Trophoblast cell (in vitro differentiated cells and primary cell): ENCODE data around the gene SCAMP5.

ENCODE experiments used
- DNase-seq, 2 donors: peaks; one replicate each; pipeline ENCODE4 v3.0.0-alpha.2; 2016
- H2AFZ ChIP-seq: 2 replicates; pipeline ENCODE4 v1.6.1; 2013; ENCODE audit warnings: low read length, moderate library complexity, mild to moderate bottlenecking; ENCODE audit not compliant: insufficient read depth, poor library complexity
- H2AK5ac ChIP-seq: 2 replicates; pipeline ENCODE4 v1.6.1; 2013; ENCODE audit warnings: mild to moderate bottlenecking, low read length
- H2BK120ac ChIP-seq: 2 replicates; pipeline ENCODE4 v1.6.1; 2013; ENCODE audit warnings: low read length, mild to moderate bottlenecking, moderate library complexity; ENCODE audit not compliant: insufficient read depth, poor library complexity
- H2BK12ac ChIP-seq: 2 replicates; pipeline ENCODE4 v1.6.1; 2013; ENCODE audit warnings: mild to moderate bottlenecking, low read length, moderate library complexity
- H2BK5ac ChIP-seq: 2 replicates; pipeline ENCODE4 v1.6.1; 2013; ENCODE audit warnings: low read length, low read depth, moderate library complexity, mild to moderate bottlenecking; ENCODE audit not compliant: poor library complexity
- H3K14ac ChIP-seq: 2 replicates; pipeline ENCODE4 v1.6.1; 2013; ENCODE audit warnings: mild to moderate bottlenecking, low read length
- H3K18ac ChIP-seq: 2 replicates; pipeline ENCODE4 v1.6.1; 2013; ENCODE audit warnings: mild to moderate bottlenecking, low read length
- H3K23ac ChIP-seq: 2 replicates; pipeline ENCODE4 v1.6.1; 2013; ENCODE audit warnings: low read length
- H3K27ac ChIP-seq: 2 replicates; pipeline ENCODE4 v1.5.1; 2013; ENCODE audit warnings: low read depth, mild to moderate bottlenecking, inconsistent platforms, low read length, moderate library complexity
- H3K27me3 ChIP-seq: 2 replicates; pipeline ENCODE4 v1.6.1; 2013; ENCODE audit warnings: inconsistent platforms, mild to moderate bottlenecking, low read length, moderate library complexity; ENCODE audit not compliant: insufficient read depth
- H3K36me3 ChIP-seq, 2 experiments: 1 replicate in 1 of 2; 2 replicates in 1 of 2; pipeline ENCODE4 v1.6.1; 2013; ENCODE audit warnings: low read length in 2 of 2, mild to moderate bottlenecking in 2 of 2, moderate library complexity in 1 of 2; ENCODE audit not compliant: insufficient read depth in 2 of 2, control insufficient read depth in 1 of 2
- H3K4ac ChIP-seq: 2 replicates; pipeline ENCODE4 v1.6.1; 2013; ENCODE audit warnings: low read depth, mild to moderate bottlenecking, low read length, moderate library complexity
- H3K4me1 ChIP-seq, 2 experiments: 1 replicate in 1 of 2; 2 replicates in 1 of 2; pipeline ENCODE4 v1.6.1; 2013; ENCODE audit warnings: low read length in 2 of 2, mild to moderate bottlenecking in 2 of 2, moderate library complexity in 1 of 2; ENCODE audit not compliant: insufficient read depth in 2 of 2, control insufficient read depth in 1 of 2
- H3K4me2 ChIP-seq: 2 replicates; pipeline ENCODE4 v1.6.1; 2013; ENCODE audit warnings: inconsistent platforms, mild to moderate bottlenecking, low read length, moderate library complexity
- H3K4me3 ChIP-seq: 2 replicates; pipeline ENCODE4 v1.5.1; 2013; ENCODE audit warnings: mild to moderate bottlenecking, low read depth, low read length, inconsistent platforms
- H3K79me1 ChIP-seq: one replicate; pipeline ENCODE4 v1.6.1; 2013; ENCODE audit warnings: low read length
- H3K79me2 ChIP-seq: 2 replicates; pipeline ENCODE4 v1.6.1; 2013; ENCODE audit warnings: low read length, mild to moderate bottlenecking; ENCODE audit not compliant: control insufficient read depth, insufficient read depth, poor library complexity
- H3K9ac ChIP-seq: 2 replicates; pipeline ENCODE4 v1.6.1; 2013; ENCODE audit warnings: mild to moderate bottlenecking, low read length
- H3K9me3 ChIP-seq: 2 replicates; pipeline ENCODE4 v1.6.1; 2013; ENCODE audit warnings: low read depth, mild to moderate bottlenecking, control low read depth, inconsistent platforms, low read length; ENCODE audit not compliant: insufficient read depth
- H4K12ac ChIP-seq: 2 replicates; pipeline ENCODE4 v1.6.1; 2013; ENCODE audit warnings: low read depth, mild to moderate bottlenecking, low read length, moderate library complexity
- H4K8ac ChIP-seq: 2 replicates; pipeline ENCODE4 v1.6.1; 2013; ENCODE audit warnings: low read depth, mild to moderate bottlenecking, low read length, moderate library complexity
- H4K91ac ChIP-seq: one replicate; pipeline ENCODE4 v1.6.1; 2013; ENCODE audit warnings: low read depth, mild to moderate bottlenecking, low read length, moderate library complexity
- WGBS: extraction: QIAGEN DNeasy Blood & Tissue Kit; methylation state at CpG from one replicate; pipeline ENCODE4 v1.1.7; 2013; ENCODE audit warnings: missing lambda C conversion rate; ENCODE audit not compliant: insufficient read length, insufficient coverage; ENCODE audit errors: extremely low coverage; 5-methylcytosine and 5-hydroxymethylcytosine counted together

The SCAMP5 gene

DNA sequence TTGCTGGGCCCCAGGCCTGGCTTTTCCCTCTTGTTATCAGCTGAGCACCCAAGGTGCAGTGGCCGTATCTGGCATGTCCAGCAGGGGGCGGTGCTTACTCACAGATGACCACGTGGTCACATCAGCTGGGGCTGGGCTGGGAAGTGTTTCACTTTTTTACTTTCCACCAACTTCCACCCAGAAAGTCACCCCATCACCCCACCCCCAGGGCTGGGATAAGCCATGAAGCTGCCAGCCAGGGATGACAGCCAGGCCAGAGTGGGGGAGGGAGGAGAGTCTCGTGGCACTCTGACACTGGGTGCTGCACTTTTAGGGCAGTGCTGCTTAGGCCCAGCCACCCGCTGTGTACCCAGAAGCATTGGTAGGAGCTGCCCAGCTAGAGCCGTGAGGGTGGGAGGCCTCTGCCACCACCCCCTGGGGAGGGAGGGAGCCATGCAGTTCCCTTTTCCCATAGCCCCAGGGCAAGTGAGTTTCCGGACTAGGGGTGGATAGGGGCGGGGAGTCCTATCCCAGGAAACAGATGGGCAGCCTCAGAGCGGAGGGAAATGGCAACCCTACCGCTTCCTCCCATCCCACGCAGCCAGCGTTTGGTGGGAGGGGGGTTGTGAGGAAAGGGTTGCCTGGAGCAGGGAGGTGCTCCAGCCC is 34.1 kb downstream of the SCAMP5 start:
- Histone ChIP-seq H3K23ac (no peak overlapping the region), H3K36me3 (peaks cover 4 to 6% of the 10 kb centered on the region in 2 experiments), H3K18ac (peak overlapping the region; percentile 69), H2BK12ac (peak overlapping the region; percentile 47), H3K4ac (peak overlapping the region; percentile 22), H3K9me3 (no peaks in the 10 kb centered on the region), H3K79me1 (peaks cover 8% of the 10 kb centered on the region), H3K9ac (no peak overlapping the region), H4K8ac (peak overlapping the region; percentile 66), H2AFZ (peak overlapping the region; percentile 50), H2BK120ac (no peak overlapping the region), H3K4me3 (no peak overlapping the region), H3K27ac (no peak overlapping the region), H3K14ac (peak overlapping the region; percentile 16), H3K79me2 (no peaks in the 10 kb centered on the region), H3K27me3 (no peaks in the 10 kb centered on the region), H2BK5ac (no peak overlapping the region), H4K91ac (peak overlapping the region; percentile 30), H4K12ac (no peak overlapping the region), H3K4me1 (peaks cover 7 to 14% of the 10 kb centered on the region in 2 experiments), H3K4me2 (no peak overlapping the region), H2AK5ac (peak overlapping the region; percentile 67)
- DNase-seq: peak; percentile 79 to 93
- no CpG with 5 or more reads among the region's 12 CpGs for WGBS

DNA sequence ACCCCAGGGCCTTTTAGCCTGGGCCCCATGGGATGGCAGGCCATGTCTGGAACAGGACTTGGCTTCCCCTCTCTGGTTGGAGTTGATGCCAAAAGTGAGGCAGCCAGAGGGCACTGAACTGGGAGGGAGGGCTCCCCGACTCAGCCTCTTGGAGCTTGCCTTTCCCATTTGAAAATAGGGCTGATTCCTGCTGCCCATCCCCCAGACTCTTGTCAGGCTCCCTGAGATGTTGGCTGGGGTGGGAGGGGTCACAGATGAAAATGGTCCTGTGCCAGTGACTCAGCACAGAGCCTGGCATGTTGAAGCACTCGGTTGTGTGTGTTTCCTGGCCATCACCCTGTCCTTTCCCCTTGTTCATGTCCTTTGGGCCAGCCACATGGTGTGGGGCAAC is 34.7 kb downstream of the SCAMP5 start:
- Histone ChIP-seq H3K14ac (no peak overlapping the region), H3K4me1 (peaks cover 8 to 15% of the 10 kb centered on the region in 2 experiments), H3K79me2 (no peaks in the 10 kb centered on the region), H2BK5ac (no peak overlapping the region), H3K27ac (no peak overlapping the region), H3K27me3 (no peaks in the 10 kb centered on the region), H3K23ac (no peak overlapping the region), H3K36me3 (peaks cover 4 to 6% of the 10 kb centered on the region in 2 experiments), H3K9ac (no peak overlapping the region), H3K4ac (no peak overlapping the region), H2BK120ac (no peak overlapping the region), H4K8ac (no peak overlapping the region), H4K12ac (no peak overlapping the region), H2BK12ac (peak overlapping the region; percentile 47), H3K4me2 (no peak overlapping the region), H3K9me3 (no peaks in the 10 kb centered on the region), H4K91ac (peak overlapping the region; percentile 30), H2AK5ac (peak overlapping the region; percentile 67), H2AFZ (no peak overlapping the region), H3K79me1 (peaks cover 11% of the 10 kb centered on the region), H3K18ac (peak overlapping the region; percentile 69), H3K4me3 (no peak overlapping the region)
- WGBS: no CpG with 5 or more reads among the region's 2 CpGs
- DNase-seq: peak in 1 of 2 donors; percentile 3

DNA sequence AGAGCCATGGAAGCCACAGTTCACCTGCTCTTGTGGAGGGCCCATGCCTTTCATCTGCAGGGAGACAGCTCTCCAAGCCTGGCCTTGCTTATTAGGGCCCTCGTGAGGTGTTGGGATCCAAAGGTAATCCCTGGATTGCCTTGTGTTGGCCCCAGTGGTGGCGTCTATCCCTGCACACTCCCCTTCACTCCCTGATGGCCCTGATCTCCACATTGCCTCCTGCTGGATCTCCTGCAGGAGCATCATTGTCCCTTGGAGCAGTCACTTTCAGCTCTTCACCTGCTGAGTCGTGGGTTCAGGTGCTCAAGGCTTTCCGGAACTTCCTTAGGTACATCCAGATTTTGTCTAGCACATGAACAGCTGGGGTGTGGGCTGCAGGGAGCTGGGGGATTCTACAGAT is 35.1 kb downstream of the SCAMP5 start:
- Histone ChIP-seq H4K8ac (no peak overlapping the region), H2BK12ac (no peak overlapping the region), H3K36me3 (peaks cover 4 to 6% of the 10 kb centered on the region in 2 experiments), H3K27me3 (no peaks in the 10 kb centered on the region), H2BK120ac (no peak overlapping the region), H2BK5ac (no peak overlapping the region), H2AK5ac (no peak overlapping the region), H3K4me2 (no peak overlapping the region), H4K91ac (no peak overlapping the region), H3K79me2 (no peaks in the 10 kb centered on the region), H3K9me3 (no peaks in the 10 kb centered on the region), H3K4ac (no peak overlapping the region), H3K18ac (peak overlapping the region; percentile 2), H4K12ac (no peak overlapping the region), H3K4me1 (peaks cover 11 to 19% of the 10 kb centered on the region in 2 experiments), H3K27ac (no peak overlapping the region), H3K4me3 (no peak overlapping the region), H3K14ac (no peak overlapping the region), H3K9ac (no peak overlapping the region), H2AFZ (no peak overlapping the region), H3K23ac (no peak overlapping the region), H3K79me1 (peaks cover 14% of the 10 kb centered on the region)
- DNase-seq: no peak
- no CpG with 5 or more reads among the region's 4 CpGs for WGBS

DNA sequence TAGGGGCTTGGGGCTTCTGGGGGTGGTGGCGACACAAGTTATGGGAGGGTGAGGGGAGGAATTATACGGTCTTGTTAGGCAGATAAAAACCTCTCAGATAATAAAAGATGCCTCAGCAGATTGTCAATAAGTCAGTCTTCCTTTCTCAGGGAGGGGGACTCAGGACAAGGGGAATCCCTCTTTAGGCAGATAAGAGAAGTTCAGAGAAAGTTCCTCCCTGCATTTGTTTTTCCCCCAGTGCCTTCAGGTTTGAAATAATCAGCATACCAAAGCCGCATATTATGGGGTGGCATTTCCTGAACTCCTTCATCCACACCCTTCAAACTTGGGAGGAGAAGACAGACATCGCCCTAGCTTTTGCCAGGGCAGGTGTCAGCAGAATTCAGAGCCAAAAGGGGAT is 36.5 kb downstream of the SCAMP5 start:
- no peak overlapping the region for H2BK120ac ChIP-seq
- no peak overlapping the region for H3K18ac ChIP-seq
- H4K8ac ChIP-seq: no peak overlapping the region
- no peak overlapping the region for H3K9ac ChIP-seq
- peaks cover 0 to 4% of the 10 kb centered on the region in 2 experiments for H3K36me3 ChIP-seq
- H2AK5ac ChIP-seq: no peak overlapping the region
- H3K79me2 ChIP-seq: no peaks in the 10 kb centered on the region
- WGBS: no CpG with 5 or more reads among the region's 4 CpGs
- no peak overlapping the region for H2BK5ac ChIP-seq
- peaks cover 17% of the 10 kb centered on the region for H3K79me1 ChIP-seq
- H3K27me3 ChIP-seq: no peaks in the 10 kb centered on the region
- H3K4me1 ChIP-seq: peaks cover 22 to 29% of the 10 kb centered on the region in 2 experiments
- no peak overlapping the region for H3K14ac ChIP-seq
- no peak overlapping the region for H3K27ac ChIP-seq
- DNase-seq: no peak
- no peak overlapping the region for H3K23ac ChIP-seq
- H3K4ac ChIP-seq: no peak overlapping the region
- no peak overlapping the region for H4K91ac ChIP-seq
- no peak overlapping the region for H3K4me3 ChIP-seq
- no peak overlapping the region for H4K12ac ChIP-seq
- H2BK12ac ChIP-seq: no peak overlapping the region
- H3K4me2 ChIP-seq: no peak overlapping the region
- H3K9me3 ChIP-seq: no peaks in the 10 kb centered on the region
- no peak overlapping the region for H2AFZ ChIP-seq
